Liver (tissue), 9 donors: ENCODE measurements around the gene ILF2. TPM values are rescaled to one million over a fixed set of nuclear protein-coding genes. Genes with fewer than 3 reads are reported as not detected.

Source experiments
- DNase-seq: peaks from one replicate; pipeline ENCODE4 v3.0.0-alpha.2; 2017; ENCODE audit warnings: low spot score
- H3K27ac ChIP-seq, 2 donors: one replicate each; pipeline ENCODE4 v1.7.0; 2013; ENCODE audit warnings: inconsistent platforms in 2 of 2, low read length in 2 of 2, control low read depth in 1 of 2, low read depth in 1 of 2, mild to moderate bottlenecking in 1 of 2
- H3K27me3 ChIP-seq, 4 donors: one replicate each; pipeline versions ENCODE4 v1.6.1 to v1.7.0; 2013; ENCODE audit warnings: low read length in 3 of 4, inconsistent platforms in 1 of 4, mild to moderate bottlenecking in 1 of 4, moderate library complexity in 1 of 4; ENCODE audit not compliant: control insufficient read depth in 4 of 4, insufficient read depth in 4 of 4
- H3K36me3 ChIP-seq, 4 donors: one replicate each; pipeline versions ENCODE4 v1.6.1 to v1.7.0; 2013; ENCODE audit warnings: low read length in 3 of 4, mild to moderate bottlenecking in 3 of 4, low read depth in 1 of 4, moderate library complexity in 1 of 4; ENCODE audit not compliant: control insufficient read depth in 4 of 4, insufficient read depth in 3 of 4
- H3K4me1 ChIP-seq, 4 donors: one replicate each; pipeline versions ENCODE4 v1.6.1 to v1.7.0; 2013; ENCODE audit warnings: low read length in 3 of 4, mild to moderate bottlenecking in 3 of 4, moderate library complexity in 1 of 4; ENCODE audit not compliant: control insufficient read depth in 4 of 4, insufficient read depth in 4 of 4
- H3K4me3 ChIP-seq, 3 donors: one replicate each; pipeline versions ENCODE4 v1.6.1 to v1.7.0; 2013; ENCODE audit warnings: low read length in 3 of 3, control low read depth in 1 of 3, low read depth in 1 of 3, mild to moderate bottlenecking in 1 of 3
- H3K9ac ChIP-seq, 2 donors: one replicate each; pipeline ENCODE4 v1.7.0; 2013; ENCODE audit warnings: low read length in 2 of 2, mild to moderate bottlenecking in 2 of 2, moderate library complexity in 2 of 2, control low read depth in 1 of 2, low read depth in 1 of 2
- H3K9me3 ChIP-seq, 4 donors: one replicate each; pipeline versions ENCODE4 v1.6.1 to v1.7.0; 2013; ENCODE audit warnings: low read length in 3 of 4; ENCODE audit not compliant: control insufficient read depth in 4 of 4
- MAX ChIP-seq: IDR thresholded peaks from 2 replicates; pipeline ENCODE4 v1.6.1; 2016; ENCODE audit warnings: antibody characterized with exemption
- NR2F2 ChIP-seq: IDR thresholded peaks from 2 replicates; pipeline ENCODE4 v1.6.1; 2016; ENCODE audit warnings: antibody characterized with exemption
- REST ChIP-seq: IDR thresholded peaks from 2 replicates; pipeline ENCODE4 v1.6.1; 2016; ENCODE audit warnings: antibody characterized with exemption, mild to moderate bottlenecking
- RXRA ChIP-seq, 2 donors: IDR thresholded peaks; 2 replicates each; pipeline ENCODE4 v1.6.1; 2017 to 2018; ENCODE audit warnings: antibody characterized with exemption in 2 of 2, mild to moderate bottlenecking in 1 of 2
- SP1 ChIP-seq: IDR thresholded peaks from 2 replicates; pipeline ENCODE4 v1.6.1; 2018; ENCODE audit warnings: antibody characterized with exemption, mild to moderate bottlenecking
- TAF1 ChIP-seq: conservative IDR thresholded peaks from 2 replicates; pipeline ENCODE4 v1.6.1; 2016; ENCODE audit warnings: antibody characterized with exemption, mild to moderate bottlenecking
- YY1 ChIP-seq: IDR thresholded peaks from 2 replicates; pipeline ENCODE4 v1.6.1; 2016; ENCODE audit warnings: antibody characterized with exemption, mild to moderate bottlenecking
- ZBTB33 ChIP-seq: IDR thresholded peaks from 2 replicates; pipeline ENCODE4 v1.6.1; 2016; ENCODE audit warnings: antibody characterized with exemption
- WGBS: extraction: QIAGEN DNeasy Blood & Tissue Kit; methylation state at CpG from one replicate; pipeline ENCODE4 v1.1.7; 2013; 5-methylcytosine and 5-hydroxymethylcytosine counted together
- polyA plus RNA-seq, 2 donors: library from polyadenylated mRNA; stranded (reverse) in 1 of 2; unstranded in 1 of 2; fragments of 200-250 nt in 1 of 2; fragments of >200 nt in 1 of 2; fragmentation: Nextera tagmentation in 1 of 2; extraction: Ambion mirVana in 1 of 2; gene quantifications; one replicate each; pipeline versions ENCODE4 v1.2.1 to v1.2.3, GENCODE V29; 2013 to 2015
- total RNA-seq, 2 donors: library from RNA; depleted of rRNA; stranded (reverse); fragments of >200 nt; gene quantifications; one replicate each; pipeline ENCODE4 v1.2.3, GENCODE V29; 2014
- donor health status: healthy.
- donor health status: healthy.
- donor health status: healthy.
- donor health status: healthy.
- donor health status: healthy.

The ILF2 gene
- total and polyA plus RNA-seq, 4 donors, result 28.7 to 84.2 (median 51.5) TPM

GRCh38 chr1:153696741-153697140 lies 25.9 kb upstream of the ILF2 start:
- Histone ChIP-seq H3K27ac (no peak overlapping the region), H3K4me1 (no peaks in the 10 kb centered on the region), H3K36me3 (no peaks in the 10 kb centered on the region), H3K27me3 (no peaks in the 10 kb centered on the region), H3K4me3 (no peak overlapping the region), H3K9me3 (no peaks in the 10 kb centered on the region), H3K9ac (no peak overlapping the region)
- no peak for DNase-seq
- no peak for TF ChIP-seq ZBTB33
- TF ChIP-seq TAF1, result no peak
- TF ChIP-seq REST, result no peak
- TF ChIP-seq MAX, result no peak
- no peak for TF ChIP-seq YY1
- TF ChIP-seq NR2F2, result no peak
- no peak for TF ChIP-seq SP1
- WGBS, result 92% methylated on average over 8 of the region's 8 CpGs

GRCh38 chr1:153693466-153693865 lies 22.7 kb upstream of the ILF2 start:
- no peak overlapping the region for H3K27ac ChIP-seq
- no peaks in the 10 kb centered on the region for H3K9me3 ChIP-seq
- no peaks in the 10 kb centered on the region for H3K36me3 ChIP-seq
- no peaks in the 10 kb centered on the region for H3K27me3 ChIP-seq
- H3K9ac ChIP-seq, result no peak overlapping the region
- TF ChIP-seq TAF1, result no peak
- TF ChIP-seq RXRA (IDR thresholded peaks at IDR 0.05), result no peak
- no peak for TF ChIP-seq REST
- no peak overlapping the region for H3K4me3 ChIP-seq
- DNase-seq, result no peak
- no peaks in the 10 kb centered on the region for H3K4me1 ChIP-seq
- WGBS, result 83% methylated on average over 4 of the region's 4 CpGs
